Measurements from ENCODE around the gene FCHSD2. TPM values are rescaled to one million over a fixed set of nuclear protein-coding genes. Genes with fewer than 3 reads are reported as not detected.

FCHSD2 gene
- total and polyA plus RNA-seq, 9 of the 15 experiments (the other 6 are each of a cell fraction or from before 2014, with no cell fraction given), result 1.8 to 14.7 (median 6.4) TPM

- no peak for TF ChIP-seq TAF9B (IDR thresholded peaks at IDR 0.05; ENCODE audit: partially characterized antibody)
Observed at GRCh38 chr11:72842653-72843330, 299.3 kb downstream of the FCHSD2 start (continued).

GRCh38 chr11:72842126-72842525 is 300.0 kb downstream of the FCHSD2 start:
- ChIA-PET CTCF (ENCODE audit: low intra/inter-chr PET ratio) (no interaction called here), POLR2A (interaction anchor here (0.6 kb wide), 1 partner anchor 358 kb away, joined by 3 read pairs; no protein-coding TSS in a partner anchor)
- Histone ChIP-seq H2AFZ (ENCODE audit: low read depth, low read length) (no peak overlapping the region), H3K9me3 (replicated peaks; ENCODE audit: control insufficient read depth, insufficient read depth, low read depth, low read length) (no peaks in the 10 kb centered on the region), H3K36me3 (ENCODE audit: control insufficient read depth, insufficient read depth, low read length) (peaks cover 12% of the 10 kb centered on the region; the same call in 1 of the 3 replicates), H3K9me1 (ENCODE audit: control insufficient read depth, insufficient read depth, low read length) (no peaks in the 10 kb centered on the region), H3K27ac (ENCODE audit: extremely low read depth, low read depth, low read length) (no peak overlapping the region), H3K4me3 (no peak overlapping the region), H4K20me1 (replicated peaks; ENCODE audit: control insufficient read depth, insufficient read depth, low read length) (no peaks in the 10 kb centered on the region), H3K4me2 (ENCODE audit: insufficient read depth, low read length) (no peak overlapping the region), H3K79me2 (ENCODE audit: control insufficient read depth, insufficient read depth, low read length) (no peaks in the 10 kb centered on the region), H3K9ac (ENCODE audit: insufficient read depth in 1 of 2, low read depth in 2 of 2, low read length in 2 of 2) (no peak overlapping the region), H3K4me1 (replicated peaks in 1 of 2; ENCODE audit: control insufficient read depth in 2 of 2, insufficient read depth in 2 of 2, low read length in 2 of 2) (no peaks in the 10 kb centered on the region), H3K27me3 (ENCODE audit: control insufficient read depth in 2 of 2, insufficient read depth in 2 of 2, low read length in 2 of 2) (no peaks in the 10 kb centered on the region)
- intact Hi-C loops (cut with micrococcal nuclease), result no loop called here
- no TSS peak for BruUV-seq (replicated peaks)
- in situ Hi-C loops (cut with MboI), result no loop called here
- WGBS (ENCODE audit: insufficient coverage, low coverage, missing lambda C conversion rate), result 64% methylated on average over 5 of the region's 5 CpGs
- TF ChIP-seq SMAD2 (IDR thresholded peaks at IDR 0.05; ENCODE audit: low read depth, low read length) (no peak), CBX3 (IDR thresholded peaks at IDR 0.05; ENCODE audit: borderline replicate concordance in 1 of 2, low read length in 2 of 2) (no peak), ZNF217 (CRISPR knock-in tag; IDR thresholded peaks at IDR 0.05) (no peak), PPARD (CRISPR knock-in tag; IDR thresholded peaks at IDR 0.05) (no peak)
- FAIRE-seq (no peak), ATAC-seq (no peak), DNase-seq (ENCODE audit: extremely low read depth in 1 of 4, low spot score in 3 of 4) (no peak)

Data from K562 (cell line).